HG03342 (cell line): Measurements from ENCODE around the gene TMTC4.
"Not testable (repeated sequence)": the region's sequence is repeated elsewhere in the genome, so short reads cannot be mapped to it uniquely, and the experiment has no call there.

ENCODE experiments used
- ATAC-seq: cut with Tn5 transposase; IDR thresholded peaks from one replicate; pipeline ENCODE4 v1.9.1; 2021; ENCODE audit warnings: mild to moderate bottlenecking, moderate library complexity; ENCODE audit not compliant: unreplicated experiment

The TMTC4 gene

DNA sequence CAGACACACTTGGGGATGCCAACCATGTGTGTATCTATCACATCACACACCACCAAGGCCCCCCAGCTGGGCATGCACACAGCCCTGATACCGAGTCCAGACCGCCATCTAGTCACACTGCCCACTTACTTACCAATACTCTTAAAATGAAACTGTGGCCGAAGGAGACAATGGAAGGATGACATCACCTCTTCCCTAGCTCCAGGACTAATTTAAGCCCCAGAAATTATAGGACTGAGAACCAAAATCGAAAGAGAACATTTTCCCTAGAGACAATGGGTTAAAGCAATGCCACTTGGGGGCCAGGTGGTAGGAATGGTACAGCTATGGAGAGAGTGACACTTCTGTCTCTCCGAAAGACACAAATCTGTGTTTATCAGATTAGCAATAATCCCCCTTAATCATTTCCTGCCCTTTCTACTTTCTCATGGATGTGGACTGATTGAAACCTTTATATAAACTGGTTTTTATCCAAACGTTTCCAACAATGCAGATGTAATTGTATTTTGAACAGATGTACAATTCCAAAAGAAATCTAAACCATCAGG lies 85.3 kb downstream of the TMTC4 start:
- ATAC-seq, result no peak

GRCh38 chr13:100588331-100589177 lies 86.0 kb downstream of the TMTC4 start, which contains the start of gene GGACT:
Gene GGACT (minus strand): TSS chr13:100588789. CDS start chr13:100532591, 56,198 bp downstream.
- ATAC-seq, result peak; percentile 97

- no peak for ATAC-seq
Measured at GRCh38 chr13:100584896-100585295, 89.7 kb downstream of the TMTC4 start.

GRCh38 chr13:100581504-100581903 lies 93.1 kb downstream of the TMTC4 start:
- no peak for ATAC-seq

GRCh38 chr13:100581030-100581429 lies 93.6 kb downstream of the TMTC4 start:
- ATAC-seq, result no peak

DNA sequence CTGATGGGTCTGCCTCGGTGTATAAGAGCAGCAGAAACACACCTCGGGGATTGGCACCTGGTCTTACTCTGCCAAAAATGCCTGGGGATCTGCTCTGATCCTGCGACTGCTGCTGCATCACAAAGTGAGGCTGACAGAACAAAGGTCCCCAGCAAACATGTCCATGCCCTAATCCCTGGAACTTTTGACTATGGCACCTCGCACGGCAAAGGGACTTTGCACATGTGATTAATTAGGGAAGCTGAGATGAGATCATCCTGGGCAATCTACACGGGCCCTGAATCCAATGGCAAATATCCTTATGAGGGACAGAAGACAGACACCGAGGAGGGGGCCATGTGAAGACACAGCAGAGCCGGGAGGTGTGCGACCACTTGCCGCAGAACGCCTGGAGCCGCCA lies 94.5 kb downstream of the TMTC4 start:
- ATAC-seq, result no peak

DNA sequence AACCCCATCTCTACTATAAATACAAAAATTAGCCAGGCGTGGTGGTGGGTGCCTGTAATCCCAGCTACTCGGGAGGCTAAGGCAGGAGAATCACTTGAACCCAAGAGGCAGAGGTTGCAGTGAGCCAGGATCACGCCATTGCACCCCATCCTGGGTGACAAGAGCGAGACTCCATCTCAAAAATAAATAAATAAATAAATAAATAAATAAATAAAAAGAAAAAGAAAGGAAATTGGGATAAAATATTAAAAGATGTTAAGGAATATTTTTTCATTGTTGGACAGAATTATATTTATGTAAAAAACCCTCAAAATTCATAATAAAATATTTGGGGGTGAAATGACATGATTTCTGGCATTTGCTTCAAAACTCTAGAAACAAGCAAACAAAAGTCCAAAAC lies 97.4 kb downstream of the TMTC4 start:
- ATAC-seq, result not testable (repeated sequence)

DNA sequence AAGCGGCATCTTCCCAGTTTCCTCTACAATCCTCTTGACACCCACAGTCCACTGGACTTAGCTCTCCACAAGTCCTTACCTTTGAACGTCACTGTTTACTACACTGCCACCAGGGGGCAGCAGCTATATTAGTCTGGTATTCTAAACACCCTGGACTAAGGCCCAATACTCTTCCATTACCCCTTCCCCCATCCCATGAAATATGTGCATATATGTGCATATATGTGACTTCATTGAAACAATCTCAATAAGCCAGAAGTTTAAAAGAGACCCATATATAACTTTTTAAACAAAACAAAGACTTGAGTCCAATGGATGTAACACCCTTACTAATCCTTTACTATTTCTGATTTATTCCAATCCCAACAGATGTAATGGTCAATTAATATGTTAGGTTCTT lies 101.5 kb downstream of the TMTC4 start:
- peak; percentile 94 for ATAC-seq

DNA sequence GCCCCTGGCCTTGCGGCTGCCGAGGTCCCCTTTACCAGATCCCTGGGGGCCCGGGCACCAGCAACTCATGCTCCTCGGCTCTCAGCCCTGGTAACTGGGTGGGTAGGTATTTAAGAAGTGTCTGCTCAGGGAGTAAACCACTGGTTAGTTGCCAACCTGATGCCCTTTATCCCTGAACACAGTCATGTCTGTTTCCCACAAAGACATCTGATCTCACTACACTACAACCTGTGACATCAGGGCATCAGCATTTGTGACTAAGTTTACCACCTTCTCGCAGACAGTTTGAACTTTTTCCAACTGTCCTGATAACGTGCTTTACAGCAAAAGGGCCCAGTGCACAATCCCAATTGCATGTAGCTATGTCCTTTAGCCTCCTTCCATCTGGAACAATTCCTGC lies 108.1 kb downstream of the TMTC4 start:
- no peak for ATAC-seq

- no peak for ATAC-seq
Measured at GRCh38 chr13:100565286-100565685, 109.3 kb downstream of the TMTC4 start.

DNA sequence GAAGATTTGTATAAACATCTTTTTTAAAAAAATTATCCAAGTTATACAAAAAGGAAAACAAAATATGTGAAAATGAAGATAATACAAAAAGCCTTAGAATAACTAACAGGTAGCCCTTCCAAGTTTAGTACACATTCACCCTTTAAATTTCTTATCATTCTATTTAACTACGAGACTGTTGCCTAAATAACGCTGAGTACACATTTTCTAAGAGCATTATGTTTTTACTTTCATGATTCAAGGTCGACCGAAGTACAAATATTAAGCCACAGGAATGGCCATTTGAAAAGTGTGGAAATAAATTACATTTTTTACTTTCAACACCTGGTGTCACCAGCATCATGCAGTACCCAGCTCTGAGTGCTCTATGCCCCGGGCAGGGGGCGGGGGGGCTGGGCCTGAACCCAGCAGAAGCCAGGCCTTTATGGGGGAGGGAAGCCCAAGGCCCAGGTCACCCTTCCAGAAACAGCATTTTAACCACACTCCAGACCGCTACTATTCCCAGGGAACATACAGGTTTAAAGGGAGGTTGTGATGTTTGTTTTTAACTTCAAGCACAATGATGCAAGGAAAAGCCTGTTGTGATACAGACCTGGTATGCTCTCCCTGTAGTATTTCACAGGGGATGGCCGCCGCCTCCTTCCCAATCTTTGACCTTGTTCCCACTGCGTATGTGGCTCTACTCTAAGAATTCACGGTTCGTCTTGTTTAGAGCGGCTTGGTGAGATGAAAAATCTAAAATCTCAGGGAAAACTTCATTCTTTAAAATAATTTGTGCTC lies 110.0 kb downstream of the TMTC4 start:
- no peak for ATAC-seq

- ATAC-seq, result no peak
Measured at GRCh38 chr13:100563779-100564178, 110.8 kb downstream of the TMTC4 start.

DNA sequence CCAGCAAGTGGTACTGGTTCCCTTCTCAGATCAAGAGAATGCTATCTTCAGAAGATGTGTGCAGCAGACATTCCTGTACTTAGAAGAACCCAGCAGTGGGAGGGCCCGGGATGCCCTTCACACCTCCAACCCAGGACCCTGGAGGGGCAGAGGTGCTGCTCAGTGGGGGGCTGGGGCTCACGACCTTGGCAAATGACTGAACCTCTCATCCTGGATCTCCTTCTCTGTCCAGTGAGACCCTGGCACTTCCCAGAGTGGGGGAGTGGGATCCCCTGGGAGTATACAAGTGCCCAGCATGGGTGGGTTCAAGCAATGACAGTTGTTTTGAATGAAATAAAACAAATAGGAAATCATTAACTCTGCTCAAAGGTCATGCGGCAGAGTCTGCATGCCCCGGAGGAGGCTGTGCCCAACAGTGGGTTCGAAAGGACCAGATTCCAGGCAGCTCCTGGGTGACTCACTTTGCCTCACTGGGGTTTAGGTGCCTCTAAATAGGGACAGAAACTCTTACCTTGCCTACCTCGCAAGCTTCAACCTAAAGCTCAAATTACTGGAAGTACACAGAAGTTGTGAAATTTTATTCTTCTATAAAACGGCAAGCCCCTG lies 112.9 kb downstream of the TMTC4 start:
- ATAC-seq, result no peak

DNA sequence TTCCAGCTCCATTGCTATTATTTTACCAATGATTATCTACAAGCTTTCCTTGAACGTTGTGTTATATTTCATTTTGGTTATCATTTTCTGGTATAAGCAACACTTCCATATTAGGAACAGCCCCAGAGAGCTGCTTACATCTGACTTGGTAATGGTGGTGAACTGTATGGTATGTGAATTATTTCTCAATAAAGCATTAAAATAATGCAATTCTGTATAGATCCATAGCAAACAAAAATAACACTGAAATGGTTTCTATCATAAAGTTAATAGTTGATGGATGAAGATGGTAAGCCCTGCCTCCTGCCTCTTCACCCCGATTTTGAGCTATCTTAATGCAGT lies 113.5 kb downstream of the TMTC4 start:
- ATAC-seq, result no peak

- ATAC-seq, result no peak
Measured at GRCh38 chr13:100560498-100561157, 114.0 kb downstream of the TMTC4 start.

- no peak for ATAC-seq
Measured at GRCh38 chr13:100559886-100560285, 114.7 kb downstream of the TMTC4 start.
